Activated CD4-positive, alpha-beta T cell treated with anti-CD3 and anti-CD28 coated beads, Interleukin-2, amount 50 U/mL, for 4 hours (primary cell): ENCODE measurements around the gene TYMS.

Experiments
- DNase-seq, 2 experiments: peaks; one replicate each; pipeline ENCODE4 v3.0.0-alpha.2; 2020

TYMS gene

DNA sequence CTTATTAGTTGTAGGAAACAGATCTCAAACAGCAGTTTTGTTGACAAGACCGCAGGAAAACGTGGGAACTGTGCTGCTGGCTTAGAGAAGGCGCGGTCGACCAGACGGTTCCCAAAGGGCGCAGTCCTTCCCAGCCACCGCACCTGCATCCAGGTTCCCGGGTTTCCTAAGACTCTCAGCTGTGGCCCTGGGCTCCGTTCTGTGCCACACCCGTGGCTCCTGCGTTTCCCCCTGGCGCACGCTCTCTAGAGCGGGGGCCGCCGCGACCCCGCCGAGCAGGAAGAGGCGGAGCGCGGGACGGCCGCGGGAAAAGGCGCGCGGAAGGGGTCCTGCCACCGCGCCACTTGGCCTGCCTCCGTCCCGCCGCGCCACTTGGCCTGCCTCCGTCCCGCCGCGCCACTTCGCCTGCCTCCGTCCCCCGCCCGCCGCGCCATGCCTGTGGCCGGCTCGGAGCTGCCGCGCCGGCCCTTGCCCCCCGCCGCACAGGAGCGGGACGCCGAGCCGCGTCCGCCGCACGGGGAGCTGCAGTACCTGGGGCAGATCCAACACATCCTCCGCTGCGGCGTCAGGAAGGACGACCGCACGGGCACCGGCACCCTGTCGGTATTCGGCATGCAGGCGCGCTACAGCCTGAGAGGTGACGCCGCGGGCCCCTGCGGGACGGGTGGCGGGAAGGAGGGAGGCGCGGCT, at the start of gene TYMS:
TSS of gene TYMS (plus strand) at position 343 of the 690 bp plus-strand sequence. CDS start at position 433, 90 bp downstream.
- DNase-seq = no peak

GRCh38 chr18:607930-608329, 49.5 kb upstream of the TYMS start:
- no peak for DNase-seq

DNA sequence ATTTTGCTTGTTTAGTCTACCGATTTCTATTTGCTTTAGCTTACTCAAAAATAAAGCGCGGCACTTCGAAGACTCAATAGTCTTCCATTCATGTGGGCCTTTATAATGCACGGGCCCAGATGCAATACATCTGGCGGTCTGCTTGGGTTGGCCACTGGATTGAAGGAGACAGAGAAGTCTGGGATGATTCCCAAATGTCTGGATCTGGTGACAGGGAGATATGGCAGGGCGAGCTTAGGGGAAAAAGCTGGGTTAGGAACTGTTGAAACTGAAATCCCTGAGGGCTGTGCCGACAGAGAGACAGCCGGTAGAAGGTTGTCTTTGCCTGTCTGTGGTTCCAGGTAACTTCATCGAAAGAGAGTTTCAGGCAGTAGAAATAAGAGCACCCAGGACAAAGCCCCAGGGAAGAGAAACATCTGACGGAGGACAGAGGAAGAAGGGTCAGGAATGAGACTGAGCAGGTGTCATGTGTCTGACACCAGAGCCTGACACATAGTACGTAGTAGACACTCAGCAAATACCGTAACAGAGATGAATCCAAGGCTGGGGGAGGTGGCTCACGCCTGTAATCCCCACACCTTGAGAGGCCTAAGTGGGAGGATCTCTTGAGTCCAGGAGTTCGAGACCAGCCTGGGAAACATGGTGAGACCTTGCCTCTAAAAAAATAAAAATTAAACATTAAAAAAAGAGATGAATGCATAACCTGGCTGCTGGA, 47.1 kb upstream of the TYMS start:
- no peak for DNase-seq

GRCh38 chr18:612156-612555, 45.3 kb upstream of the TYMS start:
- no peak for DNase-seq

- no peak for DNase-seq
Measured at GRCh38 chr18:614193-614592, 43.3 kb upstream of the TYMS start.

DNA sequence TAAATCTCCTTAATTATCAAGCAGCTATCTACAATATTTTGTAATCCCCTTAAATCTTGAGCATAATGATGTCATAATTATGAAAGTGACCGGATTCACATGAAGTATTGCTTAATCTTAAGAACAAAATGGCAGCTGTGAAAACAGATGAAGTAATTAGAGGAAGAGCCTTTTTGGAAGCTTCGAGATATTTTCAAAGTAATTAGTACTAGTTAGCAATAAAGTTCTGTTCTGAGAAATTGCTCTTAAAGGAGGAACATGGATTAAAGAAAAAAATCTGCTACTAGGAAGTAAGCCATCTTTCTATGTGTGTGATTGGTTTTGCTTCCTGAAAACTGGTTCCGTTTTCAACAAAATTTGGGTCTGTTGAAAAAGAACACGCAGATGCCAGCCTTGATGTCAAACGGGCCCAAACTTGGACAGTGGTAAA, 42.3 kb upstream of the TYMS start:
- no peak for DNase-seq

GRCh38 chr18:615773-616172, 41.7 kb upstream of the TYMS start:
- no peak for DNase-seq

DNA sequence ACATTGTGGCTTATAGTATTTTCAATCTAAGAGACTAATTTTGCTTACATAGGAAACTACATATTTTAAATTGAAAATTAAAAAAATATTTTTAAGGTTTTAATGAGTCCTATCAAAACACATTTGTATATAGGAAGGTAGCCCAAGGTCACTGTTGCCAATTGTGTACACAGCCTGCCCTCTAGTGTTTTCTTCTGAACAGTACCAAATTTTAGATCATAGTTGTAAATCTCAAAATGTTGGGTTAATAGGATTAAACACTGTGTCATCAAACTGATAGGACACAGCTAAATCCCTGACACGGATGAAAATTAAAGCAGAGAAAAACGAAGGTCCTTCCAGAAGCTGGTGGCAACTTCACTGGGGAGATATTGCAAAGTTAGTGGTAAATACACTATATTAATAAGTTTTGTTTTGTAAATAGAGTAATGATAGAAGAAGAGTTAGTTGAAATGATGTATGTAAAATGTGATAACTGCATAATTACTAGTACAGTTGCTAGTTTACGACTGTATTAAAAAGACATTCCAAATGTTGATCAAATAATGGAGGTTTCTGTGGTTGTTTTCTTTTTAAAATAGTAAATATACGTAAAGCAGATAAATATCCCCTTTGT, 41.0 kb upstream of the TYMS start:
- no peak for DNase-seq

- no peak for DNase-seq
Measured at GRCh38 chr18:617970-618504, 39.4 kb upstream of the TYMS start.

DNA sequence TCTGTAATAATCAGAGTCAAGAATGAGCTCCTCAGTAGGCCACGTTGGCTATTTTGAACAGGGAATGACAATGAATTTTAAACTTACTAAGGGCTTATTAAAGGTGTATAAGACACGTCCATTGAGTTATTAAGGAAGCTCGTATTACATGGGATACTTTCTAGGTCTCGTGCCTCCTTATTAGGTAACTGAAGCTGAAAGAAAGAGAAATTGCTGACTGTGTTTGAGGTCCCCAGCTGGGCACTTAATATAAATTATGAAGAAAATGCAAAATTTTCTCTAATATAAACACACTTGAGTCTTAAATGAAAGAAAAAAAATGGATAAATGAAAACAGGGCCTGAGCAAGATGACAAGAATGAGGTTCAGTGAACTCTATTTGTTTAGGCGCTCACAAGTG, 38.8 kb upstream of the TYMS start:
- DNase-seq = no peak

GRCh38 chr18:621291-622043, 36.0 kb upstream of the TYMS start:
- no peak for DNase-seq

GRCh38 chr18:622289-622688, 35.2 kb upstream of the TYMS start:
- no peak for DNase-seq

GRCh38 chr18:623761-624620, 33.5 kb upstream of the TYMS start:
- peak; percentile 61 to 67 for DNase-seq

GRCh38 chr18:627231-627630, 30.2 kb upstream of the TYMS start:
- no peak for DNase-seq

GRCh38 chr18:629269-630150, 27.9 kb upstream of the TYMS start:
- no peak for DNase-seq

DNA sequence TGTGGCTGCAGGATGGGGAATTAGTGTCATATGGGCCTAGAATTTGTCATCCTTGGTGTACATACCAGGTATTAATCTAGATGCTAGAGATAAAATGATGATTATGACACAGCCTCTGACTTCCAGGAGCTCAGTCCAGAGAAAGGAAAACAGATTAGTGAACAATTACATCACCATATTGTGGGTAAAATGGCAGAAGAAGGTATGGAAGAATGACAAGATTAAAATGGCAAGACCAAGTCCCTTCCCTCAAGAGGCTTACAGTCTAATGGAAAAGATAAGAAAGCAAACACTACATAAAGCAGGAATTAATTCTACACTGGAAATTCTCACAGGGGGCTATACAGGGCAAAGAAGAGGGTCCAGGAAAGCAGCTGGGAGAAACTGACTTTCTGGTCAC, 25.9 kb upstream of the TYMS start:
- no peak for DNase-seq

DNA sequence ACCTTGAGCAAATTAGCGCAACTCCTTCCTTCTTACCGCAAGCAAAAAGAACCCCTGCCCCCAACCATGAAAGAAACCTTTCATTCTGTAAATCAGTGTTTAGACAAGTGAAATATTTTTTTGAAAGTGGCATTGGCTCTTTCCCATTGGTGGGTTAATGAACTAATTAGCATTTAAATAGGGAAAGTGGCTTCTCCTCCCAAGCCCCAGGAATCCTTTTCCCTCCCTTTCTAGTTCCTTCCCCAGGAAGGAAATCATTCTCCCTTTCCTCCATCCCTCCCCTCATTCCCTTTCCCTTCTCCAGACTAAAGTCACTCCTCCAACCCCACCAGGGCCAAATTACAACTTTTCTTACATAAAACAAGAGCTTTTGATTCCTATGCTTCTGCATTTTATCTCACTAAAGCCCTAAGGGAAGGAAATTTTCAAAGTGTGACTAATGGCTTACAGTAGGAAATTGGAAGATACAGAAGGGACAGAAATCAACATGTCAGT, 22.9 kb upstream of the TYMS start:
- no peak for DNase-seq

GRCh38 chr18:635171-635570, 22.3 kb upstream of the TYMS start:
- no peak for DNase-seq

GRCh38 chr18:641224-641623, 16.2 kb upstream of the TYMS start:
- DNase-seq = no peak

GRCh38 chr18:644395-645004, 13.0 kb upstream of the TYMS start:
- no peak for DNase-seq
